HG03060 (cell line): ENCODE results near the gene ALCAM.

Experiments used
- ATAC-seq: cut with Tn5 transposase; IDR thresholded peaks from one replicate; pipeline ENCODE4 v1.9.1; 2021; ENCODE audit warnings: low read depth, moderate number of reproducible peaks; ENCODE audit not compliant: unreplicated experiment

The ALCAM gene

DNA sequence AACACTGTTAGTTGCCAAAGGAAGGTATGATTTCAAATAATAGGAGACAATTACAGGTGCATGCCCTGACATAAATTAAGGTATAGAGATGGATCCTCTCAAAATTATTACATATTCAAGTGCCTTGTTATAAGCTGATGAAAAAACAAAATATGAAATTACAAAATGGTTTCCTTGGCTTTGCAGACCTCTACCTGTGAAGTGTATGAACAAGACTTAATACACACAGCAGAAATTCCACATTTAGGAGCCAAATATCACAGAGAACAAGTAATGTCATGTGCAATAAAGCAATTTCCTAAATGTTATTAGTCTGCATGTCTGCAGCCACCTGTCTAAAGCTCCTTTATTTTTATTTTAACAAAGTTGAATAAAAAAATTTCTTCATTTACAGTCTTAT lies 151.5 kb downstream of the ALCAM start:
- ATAC-seq, result no peak

DNA sequence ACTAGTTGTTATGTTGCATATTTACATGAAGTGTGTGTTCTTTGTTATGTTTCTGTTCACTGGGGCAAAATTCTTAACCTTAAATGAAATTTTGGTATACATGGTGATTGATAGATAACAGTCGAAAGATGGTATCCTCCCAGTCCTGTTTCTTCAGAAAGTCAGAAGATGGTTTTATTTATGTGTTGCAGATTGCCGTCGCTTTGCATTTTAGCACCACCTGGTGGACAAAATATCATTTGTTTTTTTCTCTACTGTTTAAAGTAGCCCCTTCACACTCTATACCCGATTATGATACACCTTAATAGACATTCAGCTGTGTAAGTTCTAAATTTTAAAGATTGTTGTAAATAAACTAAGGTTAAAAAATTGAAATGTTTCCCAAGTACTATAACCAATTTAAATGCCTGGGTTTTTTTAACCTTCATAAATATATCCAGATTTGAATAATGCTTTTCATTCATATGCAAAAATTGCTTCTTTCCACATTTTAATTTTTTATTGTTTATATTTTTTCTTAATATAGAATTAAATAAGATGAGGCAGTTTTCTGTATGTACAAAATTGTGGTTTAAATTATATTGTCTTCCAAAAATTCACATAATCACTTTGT lies 152.2 kb downstream of the ALCAM start:
- ATAC-seq, result peak; percentile 88

GRCh38 chr3:105521770-105522169 lies 155.1 kb downstream of the ALCAM start:
- no peak for ATAC-seq

- ATAC-seq, result no peak
Observed at GRCh38 chr3:105523501-105523900, 156.8 kb downstream of the ALCAM start.

- no peak for ATAC-seq
Observed at GRCh38 chr3:105525531-105525930, 158.8 kb downstream of the ALCAM start.

DNA sequence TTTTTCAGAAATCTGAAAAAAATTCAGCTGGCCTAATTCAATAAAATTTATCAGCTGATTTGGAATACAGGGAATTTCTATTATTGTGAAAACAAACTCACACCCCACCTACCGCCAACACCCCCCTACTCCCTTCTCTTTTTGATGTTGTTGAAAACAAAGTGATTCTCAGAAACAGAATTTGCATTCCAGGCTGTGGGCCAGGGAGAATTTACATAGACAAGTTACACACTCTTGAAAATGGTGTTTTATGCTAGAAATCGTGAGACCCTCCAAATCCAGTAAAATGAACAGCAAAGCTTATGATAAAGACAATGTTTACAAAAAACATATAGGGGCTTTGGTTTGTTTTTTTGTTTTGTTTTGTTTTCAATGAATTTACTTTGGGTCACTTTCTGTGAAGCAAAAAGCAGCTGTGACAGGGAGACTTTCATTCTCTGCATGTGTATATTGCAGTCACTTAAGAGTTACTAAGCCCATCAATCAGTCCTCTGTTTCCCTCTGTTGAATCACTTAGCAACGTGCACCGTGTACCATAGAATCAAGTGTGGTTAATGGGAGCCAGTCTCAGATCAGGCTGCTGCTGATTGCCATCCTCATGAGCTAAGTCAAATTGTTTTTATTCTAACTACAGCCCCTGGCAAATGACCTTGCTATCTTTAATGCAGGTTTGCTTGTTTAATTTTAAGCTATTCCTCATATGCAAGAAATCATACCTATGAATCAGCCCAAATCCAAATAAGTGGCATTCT lies 159.8 kb downstream of the ALCAM start:
- ATAC-seq, result no peak

DNA sequence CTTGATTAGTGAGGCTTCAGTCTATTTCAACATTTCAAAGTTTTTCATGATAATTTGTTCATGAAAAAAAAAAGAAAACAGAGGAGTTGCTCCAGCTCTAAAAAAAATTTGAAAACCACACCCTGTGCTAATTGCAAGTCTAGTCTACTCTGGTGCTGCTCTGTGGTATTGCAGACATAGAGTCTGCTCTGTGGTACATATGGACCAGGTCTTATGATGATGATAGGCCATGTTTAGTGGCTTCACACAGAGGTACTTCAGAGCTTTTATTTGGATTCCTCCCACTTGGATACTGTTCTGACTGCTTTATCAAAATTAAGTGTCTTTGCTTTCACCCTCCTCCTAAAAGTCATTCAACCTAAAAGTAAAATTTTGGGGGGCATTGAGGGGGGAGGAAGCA lies 160.8 kb downstream of the ALCAM start:
- ATAC-seq, result no peak

GRCh38 chr3:105527949-105528348 lies 161.2 kb downstream of the ALCAM start:
- no peak for ATAC-seq

DNA sequence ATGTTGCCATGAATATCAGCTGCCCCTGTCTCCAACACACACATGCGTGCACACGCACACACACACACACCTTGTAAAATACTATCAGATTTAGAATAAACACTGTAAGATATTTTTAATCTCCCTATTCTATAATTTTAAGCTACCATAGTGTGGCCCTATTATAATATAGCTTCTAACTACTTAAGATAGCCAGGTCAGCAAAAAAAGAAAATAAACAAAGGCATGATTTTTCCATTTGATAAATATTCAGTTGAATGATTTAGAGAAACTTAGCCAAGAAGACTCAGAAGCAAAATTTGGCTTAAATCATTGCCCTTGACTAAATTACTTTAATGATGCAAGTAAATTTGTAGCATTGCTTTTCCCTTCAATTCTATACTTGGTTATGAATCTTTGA lies 162.2 kb downstream of the ALCAM start:
- no peak for ATAC-seq

DNA sequence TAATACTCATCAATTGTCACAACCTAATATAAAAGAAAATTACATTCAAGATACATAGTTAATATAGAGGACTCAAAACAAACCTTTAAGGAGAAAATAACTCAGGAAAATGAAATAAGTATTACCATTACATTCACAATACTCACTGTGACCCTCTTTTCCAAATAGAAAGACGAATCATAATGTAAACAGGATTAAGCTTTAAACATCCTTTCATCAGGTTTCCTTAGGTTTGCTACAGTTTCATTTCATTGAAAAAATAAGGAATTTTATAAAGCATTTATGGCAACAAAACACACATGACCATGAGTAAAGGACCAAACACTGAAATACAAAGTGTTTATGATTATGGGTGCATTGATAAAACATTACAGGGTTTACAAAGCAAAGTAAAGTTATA lies 162.7 kb downstream of the ALCAM start:
- no peak for ATAC-seq

DNA sequence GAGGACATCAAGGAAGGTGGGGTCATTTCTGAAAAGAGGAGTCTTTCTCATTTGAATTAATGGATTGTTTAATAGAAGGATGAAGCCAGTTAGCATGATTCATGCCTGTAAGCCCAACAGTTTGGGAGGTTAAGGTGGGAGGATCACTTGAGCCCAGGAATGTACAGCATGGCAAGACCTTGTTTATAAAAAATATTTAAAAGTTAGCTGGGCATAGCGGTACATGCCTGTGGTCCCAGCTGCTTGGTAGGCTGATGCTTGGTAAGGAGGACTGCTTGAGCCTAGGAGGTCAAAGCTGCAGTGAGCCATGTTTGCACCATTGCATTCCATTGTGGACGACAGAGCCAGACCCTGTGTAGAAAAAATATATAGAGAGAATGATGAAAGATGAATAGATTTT lies 165.5 kb downstream of the ALCAM start:
- no peak for ATAC-seq

- ATAC-seq, result no peak
Observed at GRCh38 chr3:105533960-105534359, 167.3 kb downstream of the ALCAM start.

- no peak for ATAC-seq
Observed at GRCh38 chr3:105534491-105534890, 167.8 kb downstream of the ALCAM start.

GRCh38 chr3:105537371-105538080 lies 170.8 kb downstream of the ALCAM start:
- no peak for ATAC-seq

DNA sequence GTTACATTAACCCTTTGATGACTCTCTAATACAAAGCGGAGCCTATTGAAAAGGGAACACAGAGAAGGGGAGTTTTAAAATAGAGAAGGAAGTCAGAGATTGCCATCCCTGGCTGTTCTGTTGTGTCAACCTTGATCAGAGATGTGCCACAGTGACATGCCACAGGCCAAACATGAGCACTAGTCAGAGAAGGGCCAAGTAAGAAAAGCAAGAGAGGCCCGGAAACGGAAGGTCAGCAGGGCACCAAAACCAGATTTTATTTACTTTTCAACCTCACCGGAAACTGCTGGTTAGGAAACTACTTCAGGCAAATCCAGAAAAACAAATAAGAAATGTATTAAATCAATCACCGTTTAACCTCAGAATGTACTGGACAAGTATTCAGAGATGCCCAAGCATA lies 171.8 kb downstream of the ALCAM start:
- ATAC-seq, result no peak

DNA sequence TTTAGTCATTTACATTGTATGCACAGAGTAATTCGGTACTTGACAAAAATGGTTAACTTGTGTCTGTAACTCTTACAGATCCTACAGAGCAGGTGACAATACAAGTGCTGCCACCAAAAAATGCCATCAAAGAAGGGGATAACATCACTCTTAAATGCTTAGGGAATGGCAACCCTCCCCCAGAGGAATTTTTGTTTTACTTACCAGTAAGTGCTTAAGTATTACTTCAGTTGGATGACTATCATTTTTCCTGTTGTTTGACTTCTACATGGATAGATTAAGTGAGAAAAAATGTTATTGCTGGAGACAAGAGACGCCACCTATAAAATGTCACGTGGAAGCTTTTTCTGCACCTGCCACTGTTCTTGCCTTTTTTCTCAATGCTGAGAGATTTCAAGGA lies 173.2 kb downstream of the ALCAM start:
- no peak for ATAC-seq

GRCh38 chr3:105542282-105543019 lies 175.7 kb downstream of the ALCAM start:
- ATAC-seq, result no peak

GRCh38 chr3:105545051-105545450 lies 178.3 kb downstream of the ALCAM start:
- ATAC-seq, result no peak

DNA sequence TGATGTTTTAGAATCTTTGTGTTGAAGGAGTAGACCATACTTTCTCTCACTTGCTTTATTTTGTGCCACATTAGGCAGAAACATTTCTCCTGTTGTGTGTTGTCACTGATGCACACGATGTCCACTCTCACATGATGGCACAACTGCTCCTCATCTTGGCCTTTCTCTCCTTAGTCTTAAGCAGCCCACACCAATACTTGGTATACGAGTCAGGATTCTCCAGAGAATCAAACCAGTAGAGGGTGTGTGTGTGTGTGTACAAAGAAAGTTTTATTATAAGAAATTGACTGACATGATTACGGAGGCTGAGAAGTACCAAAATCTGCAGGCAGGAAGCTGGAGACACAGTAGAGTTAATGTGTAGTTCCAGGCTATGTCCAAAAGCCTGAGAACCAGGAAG lies 187.1 kb downstream of the ALCAM start:
- ATAC-seq, result no peak

- ATAC-seq, result no peak
Observed at GRCh38 chr3:105555206-105555605, 188.5 kb downstream of the ALCAM start.

DNA sequence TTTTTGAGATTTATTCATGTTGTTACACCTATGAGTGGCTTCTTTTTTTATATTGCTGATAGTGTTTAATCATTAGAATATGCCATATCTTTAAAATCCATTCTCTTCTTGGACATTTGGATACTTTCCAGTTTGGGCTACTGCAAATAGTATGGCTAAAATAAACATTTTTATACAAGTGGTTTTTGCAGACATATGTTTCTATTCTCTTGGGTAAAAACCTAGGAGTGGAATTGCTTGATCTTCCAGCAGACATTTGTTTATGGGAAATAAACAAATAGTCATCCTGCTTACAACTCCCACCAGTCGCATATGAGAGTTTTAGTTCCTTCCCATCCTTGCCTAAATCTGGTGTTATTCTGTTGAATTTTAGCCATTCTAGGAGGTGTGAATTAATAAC lies 193.1 kb downstream of the ALCAM start:
- no peak for ATAC-seq
